ENCODE measurements around the gene ZNRF3.
"Not testable (repeated sequence)": the region's sequence is repeated elsewhere in the genome, so short reads cannot be mapped to it uniquely, and the experiment has no call there.

The ZNRF3 gene

DNA sequence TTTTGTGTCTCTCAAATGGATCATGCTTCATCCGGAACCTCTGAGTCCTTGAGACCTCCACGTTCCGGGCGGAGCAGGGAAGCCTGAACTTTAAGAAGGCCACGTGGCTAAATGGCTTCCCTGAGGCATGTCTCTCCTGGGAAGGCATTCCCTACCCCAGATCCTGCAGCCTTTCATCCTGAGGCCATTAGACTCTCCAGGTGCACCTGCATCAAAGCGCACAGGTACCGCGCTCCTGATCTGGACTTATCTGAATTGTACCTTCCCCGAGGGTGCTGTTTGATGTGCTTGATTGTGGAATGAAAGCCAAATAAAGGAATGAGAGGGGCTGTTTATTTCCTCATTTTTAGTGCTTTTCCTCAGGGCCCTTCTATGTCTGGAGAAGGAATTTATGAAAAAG is 155.8 kb downstream of the ZNRF3 start:
- DNase-seq (ENCODE audit: low read depth): no peak

DNA sequence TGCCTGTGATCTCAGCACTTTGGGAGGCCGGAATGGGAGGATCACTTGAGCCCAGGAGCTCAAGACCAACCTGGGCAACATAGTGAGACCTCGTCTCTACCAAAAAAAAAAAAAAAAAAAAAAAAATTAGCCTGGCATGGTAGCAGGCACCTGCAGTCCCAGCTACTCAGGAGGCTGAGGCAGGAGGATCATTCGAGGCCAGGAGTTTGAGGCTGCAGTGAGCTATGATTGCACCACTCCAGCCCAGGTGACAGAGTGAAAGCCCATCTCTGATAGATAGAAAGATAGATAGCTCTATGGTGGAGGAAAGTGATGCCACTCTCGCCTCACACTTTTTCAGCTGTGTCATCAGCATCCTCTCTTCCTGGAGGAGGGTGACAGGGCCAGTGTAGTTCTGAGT is 156.3 kb downstream of the ZNRF3 start:
- DNase-seq (ENCODE audit: low read depth): not testable (repeated sequence)

DNA sequence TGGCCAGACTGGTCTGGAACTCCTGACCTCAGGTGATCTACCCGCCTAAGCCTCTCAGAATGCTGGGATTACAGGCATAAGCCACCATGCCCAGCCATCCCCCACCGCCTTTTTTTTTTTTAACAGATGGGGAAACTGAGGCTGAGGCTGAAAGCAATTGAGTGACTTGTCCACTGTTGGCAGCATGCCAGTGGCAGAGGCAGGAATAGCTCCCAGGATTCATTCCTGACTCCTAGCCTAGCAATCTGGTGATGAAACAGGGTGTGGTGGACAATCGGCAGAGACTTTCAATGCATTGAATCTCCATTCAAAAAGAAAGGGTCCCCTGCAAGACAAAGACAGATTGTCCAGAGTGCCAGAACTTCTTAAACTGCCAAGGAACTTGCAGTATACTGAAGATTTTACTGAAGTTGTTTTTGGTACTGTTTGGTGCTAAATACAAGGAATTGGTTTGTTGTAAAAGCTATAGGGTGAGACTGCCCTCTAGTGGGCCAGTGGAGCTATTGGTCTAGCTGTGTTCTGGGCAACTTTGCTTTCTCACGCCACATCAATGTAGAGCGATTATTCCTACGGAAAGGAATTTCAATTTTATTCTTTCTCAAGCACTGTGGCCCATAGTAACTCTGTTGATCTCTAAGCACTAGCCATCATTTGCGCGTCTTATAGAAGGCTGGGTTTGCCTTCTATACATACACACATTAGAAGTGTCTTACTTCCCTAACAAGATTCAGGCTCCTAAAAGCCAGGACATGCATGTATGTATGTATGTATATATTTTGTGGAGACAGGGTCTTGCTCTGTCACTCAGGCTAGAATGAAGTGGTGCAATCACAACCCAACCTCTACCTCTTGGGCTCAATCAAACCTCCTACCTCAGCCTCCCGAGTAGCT is 157.3 kb downstream of the ZNRF3 start:
- DNase-seq (ENCODE audit: low read depth): peak; percentile 55

GRCh38 chr22:29041408-29041807 is 158.0 kb downstream of the ZNRF3 start:
- no peak for DNase-seq (ENCODE audit: low read depth)

DNA sequence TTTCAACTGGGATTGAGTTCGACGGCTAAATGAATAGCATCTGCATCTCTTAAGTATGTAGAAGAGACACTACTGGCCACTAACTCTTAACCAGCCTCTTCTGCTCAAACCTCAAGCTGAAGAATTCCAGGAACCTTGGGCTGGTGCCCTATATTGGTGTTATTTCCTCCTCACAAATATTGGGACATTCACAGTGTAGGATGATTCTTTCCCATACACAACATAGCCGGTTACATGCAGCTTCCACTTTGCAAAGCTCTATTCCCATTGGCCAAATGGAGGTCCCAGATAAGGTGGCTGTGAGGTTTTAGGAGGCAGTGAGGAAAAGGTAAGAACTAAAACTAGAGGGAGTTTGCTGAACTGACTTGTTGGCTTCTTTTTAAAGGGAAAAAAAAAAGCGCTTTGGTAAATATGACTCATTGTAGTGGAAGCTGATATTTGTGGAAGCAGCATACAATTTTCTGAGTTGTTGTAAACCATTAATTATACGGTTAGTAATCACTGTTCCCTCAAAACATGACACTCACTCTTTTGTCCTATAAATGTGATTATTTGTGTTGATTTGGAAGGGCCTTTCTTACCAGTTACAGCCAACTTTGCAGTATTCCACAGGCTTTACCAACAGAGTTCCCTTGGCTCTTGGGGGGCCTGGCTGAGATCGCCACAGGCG is 160.7 kb downstream of the ZNRF3 start:
- no peak for DNase-seq (ENCODE audit: low read depth)

DNA sequence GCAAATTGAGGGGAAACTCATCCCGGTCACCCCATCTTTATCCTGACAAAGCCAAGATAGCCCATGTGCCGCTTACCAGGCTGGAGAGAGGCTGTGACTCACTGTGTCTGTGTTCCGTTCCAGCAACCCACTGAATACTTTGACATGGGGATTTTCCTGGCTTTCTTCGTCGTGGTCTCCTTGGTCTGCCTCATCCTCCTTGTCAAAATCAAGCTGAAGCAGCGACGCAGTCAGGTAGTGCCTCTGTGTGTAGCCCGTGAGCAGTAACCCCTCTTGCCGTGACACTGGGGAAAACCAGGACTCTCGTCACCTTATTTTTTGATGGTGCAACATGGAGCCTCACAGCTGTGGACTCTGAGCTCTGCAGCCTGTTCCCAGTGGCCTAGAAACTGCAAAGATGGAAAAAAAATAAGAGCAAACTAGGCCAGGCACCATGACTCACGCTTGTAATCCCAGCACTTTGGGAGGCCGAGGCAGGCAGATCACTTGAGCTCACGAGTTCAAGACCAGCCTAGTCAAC is 161.3 kb downstream of the ZNRF3 start:
- DNase-seq (ENCODE audit: low read depth): no peak

DNA sequence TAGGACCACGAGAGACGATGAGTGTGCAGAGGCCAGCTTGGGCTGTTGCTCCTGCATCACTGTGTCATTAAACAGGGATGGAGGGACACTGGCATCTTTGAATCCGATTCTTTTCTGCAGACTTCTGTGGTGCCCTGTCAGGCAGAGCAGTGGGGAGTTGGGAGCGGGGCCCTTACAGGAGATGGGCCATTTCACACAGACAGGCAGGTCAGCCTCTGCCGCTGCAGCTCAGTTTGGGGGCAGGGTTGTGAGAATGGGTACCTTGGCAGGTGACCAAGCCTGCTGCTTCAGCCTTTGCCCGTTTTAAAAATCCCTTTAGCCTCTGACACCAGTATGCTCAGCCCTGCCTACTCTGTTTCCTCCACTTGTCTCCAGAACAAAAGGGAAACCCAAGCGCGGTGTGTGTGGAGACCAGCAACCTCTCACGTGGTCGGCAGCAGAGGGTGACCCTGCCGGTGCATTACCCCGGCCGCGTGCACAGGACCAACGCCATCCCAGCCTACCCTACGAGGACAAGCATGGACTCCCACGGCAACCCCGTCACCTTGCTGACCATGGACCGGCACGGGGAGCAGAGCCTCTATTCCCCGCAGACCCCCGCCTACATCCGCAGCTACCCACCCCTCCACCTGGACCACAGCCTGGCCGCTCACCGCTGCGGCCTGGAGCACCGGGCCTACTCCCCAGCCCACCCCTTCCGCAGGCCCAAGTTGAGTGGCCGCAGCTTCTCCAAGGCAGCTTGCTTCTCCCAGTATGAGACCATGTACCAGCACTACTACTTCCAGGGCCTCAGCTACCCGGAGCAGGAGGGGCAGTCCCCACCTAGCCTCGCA is 165.7 kb downstream of the ZNRF3 start:
- DNase-seq (ENCODE audit: low read depth): no peak

DNA sequence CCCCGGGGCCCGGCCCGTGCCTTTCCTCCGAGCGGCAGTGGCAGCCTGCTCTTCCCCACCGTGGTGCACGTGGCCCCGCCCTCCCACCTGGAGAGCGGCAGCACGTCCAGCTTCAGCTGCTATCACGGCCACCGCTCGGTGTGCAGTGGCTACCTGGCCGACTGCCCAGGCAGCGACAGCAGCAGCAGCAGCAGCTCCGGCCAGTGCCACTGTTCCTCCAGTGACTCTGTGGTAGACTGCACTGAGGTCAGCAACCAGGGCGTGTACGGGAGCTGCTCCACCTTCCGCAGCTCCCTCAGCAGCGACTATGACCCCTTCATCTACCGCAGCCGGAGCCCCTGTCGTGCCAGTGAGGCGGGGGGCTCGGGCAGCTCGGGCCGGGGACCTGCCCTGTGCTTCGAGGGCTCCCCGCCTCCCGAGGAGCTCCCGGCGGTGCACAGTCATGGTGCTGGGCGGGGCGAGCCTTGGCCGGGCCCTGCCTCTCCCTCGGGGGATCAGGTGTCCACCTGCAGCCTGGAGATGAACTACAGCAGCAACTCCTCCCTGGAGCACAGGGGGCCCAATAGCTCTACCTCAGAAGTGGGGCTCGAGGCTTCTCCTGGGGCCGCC is 166.4 kb downstream of the ZNRF3 start:
- DNase-seq (ENCODE audit: low read depth): no peak

DNA sequence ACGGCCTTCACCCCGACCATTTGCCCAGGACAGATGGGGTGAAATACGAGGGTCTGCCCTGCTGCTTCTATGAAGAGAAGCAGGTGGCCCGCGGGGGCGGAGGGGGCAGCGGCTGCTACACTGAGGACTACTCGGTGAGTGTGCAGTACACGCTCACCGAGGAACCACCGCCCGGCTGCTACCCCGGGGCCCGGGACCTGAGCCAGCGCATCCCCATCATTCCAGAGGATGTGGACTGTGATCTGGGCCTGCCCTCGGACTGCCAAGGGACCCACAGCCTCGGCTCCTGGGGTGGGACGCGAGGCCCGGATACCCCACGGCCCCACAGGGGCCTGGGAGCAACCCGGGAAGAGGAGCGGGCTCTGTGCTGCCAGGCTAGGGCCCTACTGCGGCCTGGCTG is 167.1 kb downstream of the ZNRF3 start:
- DNase-seq (ENCODE audit: low read depth): no peak

DNA sequence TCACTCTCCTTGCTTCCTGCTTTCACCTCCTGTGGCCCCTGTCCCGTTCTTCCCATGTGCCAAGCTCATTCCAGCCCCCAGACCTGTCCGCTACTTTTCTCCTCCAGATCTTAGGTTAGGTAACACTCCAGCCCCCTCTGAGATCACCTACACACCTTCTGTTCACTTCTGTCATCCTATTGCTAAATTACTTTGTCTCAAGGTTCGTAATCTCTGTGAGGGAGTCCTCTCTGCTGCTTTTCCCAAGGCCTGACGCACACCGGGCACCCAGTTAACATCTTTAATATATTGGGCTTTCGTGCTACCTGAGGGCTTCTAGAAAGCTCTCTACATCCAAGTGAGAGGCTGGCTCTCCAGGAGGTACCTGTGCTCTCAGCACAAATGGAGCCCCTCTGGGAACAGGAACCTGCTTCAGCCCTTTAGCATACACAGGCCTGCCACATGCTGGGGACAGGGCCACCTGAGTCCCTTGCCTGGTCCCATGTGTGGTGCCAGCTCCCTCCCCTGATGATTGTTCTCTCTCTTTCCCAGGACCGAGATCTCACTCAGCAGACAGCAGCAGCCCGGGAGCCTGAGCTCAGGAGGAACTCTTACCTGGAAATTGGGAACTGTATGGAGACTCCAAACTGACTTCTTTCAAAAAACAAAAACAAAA is 169.8 kb downstream of the ZNRF3 start:
- no peak for DNase-seq (ENCODE audit: low read depth)

DNA sequence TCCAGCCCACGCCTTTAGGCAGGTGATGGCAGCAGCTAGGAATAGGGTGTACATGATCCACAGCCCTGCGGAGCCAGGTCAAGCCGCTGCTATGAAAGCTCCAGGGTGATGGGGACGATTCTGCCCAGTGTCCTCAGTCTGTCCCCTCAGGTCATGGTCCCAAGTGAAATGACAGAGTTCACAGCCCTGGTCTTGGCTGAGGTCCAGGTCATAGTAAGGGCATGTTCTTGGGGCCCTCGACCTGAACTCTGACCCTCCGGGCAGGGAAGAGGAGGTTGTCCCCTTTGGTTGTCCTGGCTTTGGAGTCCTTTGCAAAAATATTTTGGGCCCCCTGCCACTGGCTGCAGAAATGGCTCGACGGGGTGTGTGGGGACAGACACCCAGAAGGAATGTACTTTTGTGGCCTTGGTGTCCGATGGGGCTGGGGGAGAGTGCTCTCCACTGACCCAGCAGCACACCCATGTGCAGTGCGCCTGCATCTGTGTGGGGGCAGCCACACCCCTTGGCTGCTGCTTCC is 170.9 kb downstream of the ZNRF3 start:
- no peak for DNase-seq (ENCODE audit: low read depth)

GRCh38 chr22:29055192-29055830 is 171.9 kb downstream of the ZNRF3 start:
- DNase-seq (ENCODE audit: low read depth): no peak

- DNase-seq (ENCODE audit: low read depth): no peak
Observed at GRCh38 chr22:29056472-29056871, 173.1 kb downstream of the ZNRF3 start.

DNA sequence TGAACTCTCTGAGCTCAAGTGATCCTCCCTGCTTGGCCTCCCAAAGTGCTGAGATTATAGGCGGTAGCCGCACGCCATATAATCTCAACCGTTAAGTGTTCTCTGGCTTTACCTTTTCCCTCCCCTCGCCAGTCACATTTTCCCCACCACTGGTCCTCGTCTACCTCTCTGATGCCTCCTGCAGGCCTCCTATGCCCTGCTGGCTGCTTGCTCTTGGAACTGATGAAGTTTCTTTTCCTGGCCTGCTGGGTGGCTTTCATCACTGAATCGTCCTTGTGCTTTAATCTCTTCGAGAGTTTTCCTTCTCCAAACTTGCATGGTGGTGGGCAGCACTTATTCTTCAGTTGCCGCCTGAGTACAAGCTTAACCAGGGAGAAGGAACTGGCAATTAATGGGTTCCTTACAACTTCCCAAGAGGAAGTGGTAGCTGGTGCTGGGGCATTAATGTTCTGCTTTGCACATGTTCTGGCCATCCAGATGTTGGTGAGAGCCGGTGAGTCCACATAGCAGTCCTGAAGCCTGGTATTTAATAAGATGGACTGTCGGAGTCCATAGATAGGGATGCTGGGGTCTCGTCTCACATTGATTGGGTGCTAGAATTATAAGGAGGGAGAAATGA is 177.0 kb downstream of the ZNRF3 start:
- no peak for DNase-seq (ENCODE audit: low read depth)

DNA sequence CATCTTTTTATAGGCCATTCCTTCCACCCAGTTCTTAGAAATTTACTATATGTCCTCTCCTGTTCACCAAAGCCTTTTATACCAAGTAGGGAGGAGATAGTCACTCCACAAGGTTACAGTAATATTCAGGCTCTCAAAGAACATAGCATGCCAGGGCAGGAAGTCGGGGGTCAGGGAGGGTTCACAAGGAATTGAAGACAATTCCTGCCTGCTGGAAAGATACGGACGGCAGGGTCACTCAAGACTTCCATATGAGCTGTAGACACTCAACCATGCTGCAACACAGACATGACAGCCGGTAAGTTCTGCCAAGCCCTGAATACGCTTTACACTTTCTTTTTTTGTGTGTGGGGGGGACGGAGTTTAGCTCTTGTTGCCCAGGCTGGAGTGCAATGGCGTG is 177.6 kb downstream of the ZNRF3 start:
- no peak for DNase-seq (ENCODE audit: low read depth)

- DNase-seq (ENCODE audit: low read depth): no peak
Observed at GRCh38 chr22:29061773-29062172, 178.4 kb downstream of the ZNRF3 start, which contains the start of gene C22orf31. TSS of gene C22orf31 (minus strand) at chr22:29061831. CDS start at chr22:29061792, 39 bp downstream.

DNA sequence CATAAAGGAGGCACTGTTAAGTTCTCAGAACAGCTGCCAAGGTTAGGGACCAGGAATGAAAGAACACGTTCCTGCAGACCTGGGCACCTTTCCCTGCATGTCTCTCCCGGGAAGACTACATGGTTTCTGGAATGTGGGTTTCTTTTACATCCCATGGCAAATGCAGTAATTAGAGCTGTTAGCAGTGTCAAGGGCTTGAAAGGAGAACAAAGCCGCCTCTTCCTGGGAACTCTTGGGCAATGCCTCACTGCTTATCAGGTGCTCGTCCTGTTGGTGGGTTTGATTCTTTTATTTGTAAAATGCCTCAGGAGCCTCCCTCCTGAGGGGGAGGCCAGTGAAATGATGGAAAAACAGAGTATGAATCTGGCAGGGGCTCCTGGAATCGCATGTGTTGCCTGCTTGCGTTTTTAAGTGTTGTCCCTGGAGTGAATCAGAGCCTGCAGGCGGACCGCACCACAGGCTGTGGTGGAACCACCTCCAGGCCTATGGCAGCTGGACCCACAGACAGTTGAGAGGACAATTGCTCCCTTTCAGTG is 179.0 kb downstream of the ZNRF3 start:
- no peak for DNase-seq (ENCODE audit: low read depth)

DNA sequence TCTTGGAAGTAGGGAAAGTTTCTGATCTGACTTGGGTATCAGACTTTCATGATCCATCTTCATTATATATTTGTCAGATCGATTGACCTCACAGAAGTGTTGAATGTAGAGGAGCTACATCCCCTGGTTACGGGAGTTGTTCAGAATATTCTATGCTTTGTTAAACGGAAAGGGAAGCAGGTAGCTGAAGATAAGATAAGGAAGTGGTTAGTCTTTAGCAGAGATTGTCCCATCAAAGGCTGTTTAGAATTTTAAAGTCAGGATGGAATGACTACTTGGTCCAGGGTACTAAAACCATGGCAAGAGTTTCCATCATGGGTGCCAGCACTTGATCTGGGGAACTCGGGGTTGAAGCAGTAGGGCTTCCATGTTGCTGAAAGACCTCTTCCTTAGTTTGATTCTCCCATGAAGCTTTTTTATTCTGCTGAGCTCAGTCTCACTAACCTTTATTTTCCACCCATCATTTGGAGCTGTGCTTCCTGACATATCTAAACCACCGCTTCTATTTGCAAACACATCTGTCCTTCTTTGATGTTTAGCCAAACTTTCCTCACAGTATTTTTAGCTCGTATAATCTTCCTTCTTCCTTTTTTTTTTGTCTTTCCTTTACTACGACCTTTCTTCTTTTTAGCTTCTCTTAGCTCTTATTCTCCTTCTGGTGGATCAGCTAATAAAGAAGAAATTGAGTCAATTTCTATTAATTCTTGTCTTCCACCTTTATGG is 182.3 kb downstream of the ZNRF3 start:
- DNase-seq (ENCODE audit: low read depth): no peak

DNA sequence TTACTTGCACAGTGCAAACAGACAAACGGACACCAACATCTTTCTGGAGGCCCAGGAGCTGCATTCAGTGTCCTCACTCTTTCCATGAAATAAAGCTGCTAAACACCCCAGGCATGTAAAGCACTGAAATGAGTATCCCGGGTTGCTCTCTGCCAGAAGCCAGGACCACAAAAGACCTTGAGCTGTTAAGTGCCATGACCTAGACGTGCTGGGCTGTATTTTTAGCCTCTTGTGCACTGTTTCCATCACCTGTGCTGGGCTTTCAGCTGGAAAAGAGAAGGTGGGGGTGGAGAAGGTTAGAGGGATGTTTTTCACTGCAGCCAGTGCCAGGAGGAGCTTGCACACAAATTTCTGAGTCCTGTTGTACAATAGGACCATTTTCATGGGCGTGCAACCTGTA is 186.1 kb downstream of the ZNRF3 start:
- DNase-seq (ENCODE audit: low read depth): no peak
